ENCODE results near the gene HCFC1. TPM values are rescaled to one million over a fixed set of nuclear protein-coding genes. Genes with fewer than 3 reads are reported as not detected.

The HCFC1 gene
- total RNA-seq, 2 experiments from 2014 or later = 90.4 to 93.0 TPM

DNA sequence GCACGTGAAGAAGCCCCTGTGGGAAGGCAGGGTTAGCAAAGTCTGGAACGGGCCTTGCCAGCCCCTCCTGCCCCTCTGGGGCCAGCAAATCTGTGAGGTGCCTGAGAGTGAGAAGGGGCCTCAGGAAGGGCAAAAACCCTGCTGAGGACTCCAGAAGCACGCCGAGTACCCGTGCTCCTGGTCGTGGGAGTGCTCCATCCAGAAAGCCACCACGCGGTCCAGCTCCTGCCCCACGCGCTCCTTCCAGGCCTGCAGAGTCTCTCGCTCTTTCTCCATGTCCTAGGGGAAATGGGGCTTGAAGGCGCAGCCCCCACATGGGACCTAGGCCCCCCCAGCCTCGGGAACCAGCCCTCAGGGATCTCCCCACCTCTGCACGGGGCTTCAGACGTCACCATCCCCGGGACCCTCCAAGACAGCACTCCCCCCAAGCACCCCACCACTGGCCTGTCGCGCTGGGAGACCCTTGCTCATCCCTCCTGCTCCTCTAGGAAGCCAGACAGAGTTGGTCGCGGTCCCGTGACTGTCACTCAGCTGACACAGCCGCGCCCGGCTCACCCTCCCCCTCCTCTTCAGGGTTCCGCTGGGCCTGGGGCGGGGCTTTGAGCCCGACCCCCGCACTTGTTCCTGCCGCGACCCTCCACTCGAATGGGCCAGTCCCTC, 27.3 kb downstream of the HCFC1 start, which contains the start of gene RENBP:
TSS of gene RENBP (minus strand) at position 504 of the 660 bp plus-strand sequence. CDS start at position 471, 33 bp downstream.
- H3K36me3 Mint-ChIP-seq = peaks cover 2% of the 10 kb centered on the region
- no peaks in the 10 kb centered on the region for H3K27me3 Mint-ChIP-seq
- intact Hi-C loops (cut with micrococcal nuclease) = no loop called here
- peaks cover 11% of the 10 kb centered on the region for H3K4me1 Mint-ChIP-seq (ENCODE audit: low read depth)
- no peaks in the 10 kb centered on the region for H3K9me3 Mint-ChIP-seq
- peak within 1 kb of the TSS; percentile 69 for H3K27ac Mint-ChIP-seq
- peak within 1 kb of the TSS; percentile 75 for H3K4me3 Mint-ChIP-seq
- POLR2A ChIA-PET = interaction anchor here (0.5 to 3.9 kb wide), 3 partner anchors 16 to 189 kb away, joined by 3 to 21 read pairs (median 4); partner anchors contain the start of gene ARHGAP4
- DNase-seq = peak; percentile 62
- CTCF ChIA-PET = interaction anchor here (5.5 kb wide), 1 partner anchor 13 kb away, joined by 93 read pairs; the partner anchor contains the start of genes ARHGAP4 and NAA10

GRCh38 chrX:153941336-153942252, 30.0 kb downstream of the HCFC1 start:
- Mint-ChIP-seq H3K36me3 (no peaks in the 10 kb centered on the region), H3K27ac (no peak overlapping the region), H3K9me3 (no peaks in the 10 kb centered on the region), H3K27me3 (no peaks in the 10 kb centered on the region), H3K4me3 (no peak overlapping the region), H3K4me1 (ENCODE audit: low read depth) (peaks cover 14% of the 10 kb centered on the region)
- ChIA-PET CTCF (no interaction called here), POLR2A (no interaction called here)
- intact Hi-C loops (cut with micrococcal nuclease) = no loop called here
- no peak for DNase-seq

DNA sequence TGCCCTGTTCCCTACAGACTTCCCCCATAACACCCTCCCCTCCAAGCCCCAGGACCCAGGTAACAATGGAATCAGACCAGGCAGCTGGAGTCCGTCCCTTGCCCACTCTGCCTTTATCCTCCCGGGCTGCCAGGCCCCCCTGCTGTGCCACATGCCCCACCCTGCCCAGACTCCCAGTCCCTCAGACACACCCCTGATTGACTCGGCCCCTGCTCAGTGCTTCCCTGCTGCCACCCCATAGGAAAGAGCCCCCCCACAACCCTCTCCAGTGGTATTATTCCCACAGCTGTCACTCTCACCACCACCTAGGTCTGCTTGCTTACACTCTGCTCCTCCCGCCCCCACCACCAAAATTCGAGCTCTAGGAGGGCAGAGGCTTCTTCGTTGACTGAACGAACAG, 32.0 kb downstream of the HCFC1 start:
- intact Hi-C loops (cut with micrococcal nuclease) = loop anchor here (10.0 kb wide), 1 partner anchor 465 kb away; the partner anchor contains the start of gene HAUS7
- Mint-ChIP-seq H3K4me1 (ENCODE audit: low read depth) (peaks cover 20% of the 10 kb centered on the region), H3K27me3 (no peaks in the 10 kb centered on the region), H3K36me3 (no peaks in the 10 kb centered on the region), H3K4me3 (no peak overlapping the region), H3K27ac (no peak overlapping the region), H3K9me3 (no peaks in the 10 kb centered on the region)
- POLR2A ChIA-PET = interaction anchor here (0.9 kb wide), 1 partner anchor 12 kb away, joined by 3 read pairs; no protein-coding TSS in a partner anchor
- DNase-seq = no peak
- CTCF ChIA-PET = no interaction called here

DNA sequence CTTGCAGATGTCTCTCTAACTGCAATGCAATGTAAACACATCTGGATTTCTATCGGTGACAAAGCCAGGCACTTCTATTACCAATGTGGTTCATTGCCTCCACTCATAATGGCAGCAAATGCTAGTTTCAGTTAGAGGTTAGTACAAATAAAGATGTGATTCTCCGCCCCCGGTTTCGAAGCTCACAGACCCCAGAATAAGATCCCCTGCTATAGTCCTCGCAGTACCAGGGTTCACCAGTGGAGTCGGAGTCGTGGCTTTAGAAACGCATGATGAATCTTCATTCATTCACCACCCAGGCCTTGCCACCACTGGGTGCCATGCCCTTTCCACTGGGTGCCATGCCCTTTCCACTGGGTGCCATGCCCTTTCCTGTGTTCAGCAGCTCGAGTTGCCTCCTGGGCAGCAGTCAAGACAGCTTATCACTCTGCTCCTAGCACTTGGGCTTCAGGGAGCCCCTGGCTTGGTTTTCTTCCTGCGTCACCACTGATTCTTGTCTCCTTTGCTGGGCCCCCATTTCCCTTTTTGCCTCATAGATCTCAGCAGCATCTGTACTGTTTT, 33.3 kb downstream of the HCFC1 start:
- Mint-ChIP-seq H3K27me3 (no peaks in the 10 kb centered on the region), H3K4me3 (no peak overlapping the region), H3K27ac (no peak overlapping the region), H3K36me3 (peaks cover 4% of the 10 kb centered on the region), H3K9me3 (no peaks in the 10 kb centered on the region), H3K4me1 (ENCODE audit: low read depth) (peaks cover 19% of the 10 kb centered on the region)
- no peak for DNase-seq
- intact Hi-C loops (cut with micrococcal nuclease) = loop anchor here (10.0 kb wide), 1 partner anchor 464 kb away; the partner anchor contains the start of gene HAUS7
- ChIA-PET CTCF (interaction anchor here (1.0 to 2.1 kb wide), 2 partner anchors 9 to 30 kb away, joined by 5 to 6 read pairs; no protein-coding TSS in a partner anchor), POLR2A (no interaction called here)

DNA sequence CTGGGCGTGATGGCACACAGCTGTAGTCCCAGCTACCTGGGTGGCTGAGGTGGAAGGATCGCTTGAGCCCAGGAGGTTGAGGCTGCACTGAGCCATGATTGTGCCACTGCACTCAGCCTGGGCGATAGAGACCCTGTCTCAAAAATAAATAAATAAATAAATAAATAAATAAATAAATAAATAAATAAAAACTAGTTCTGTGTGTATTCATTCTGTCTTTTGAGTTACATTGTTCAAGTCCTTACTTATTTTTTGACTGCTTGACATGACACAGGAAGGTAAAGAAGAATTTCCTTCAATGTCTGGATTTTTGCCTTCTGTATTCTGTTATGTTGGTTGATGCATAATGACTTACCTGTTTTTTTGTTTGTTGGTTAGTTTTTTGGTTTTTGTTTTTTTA, 34.6 kb downstream of the HCFC1 start:
- Mint-ChIP-seq H3K9me3 (no peaks in the 10 kb centered on the region), H3K4me3 (no peak overlapping the region), H3K36me3 (peaks cover 4% of the 10 kb centered on the region), H3K4me1 (ENCODE audit: low read depth) (peaks cover 24% of the 10 kb centered on the region), H3K27me3 (no peaks in the 10 kb centered on the region), H3K27ac (no peak overlapping the region)
- ChIA-PET POLR2A (no interaction called here), CTCF (interaction anchor here (2.1 to 13.4 kb wide), 2 partner anchors 10 to 32 kb away, joined by 6 to 93 read pairs; partner anchors contain the start of gene RENBP)
- intact Hi-C loops (cut with micrococcal nuclease) = loop anchor here (10.0 kb wide), 1 partner anchor 462 kb away; the partner anchor contains the start of gene HAUS7
- DNase-seq = no peak

GRCh38 chrX:153935326-153935851, 36.2 kb downstream of the HCFC1 start:
- no peaks in the 10 kb centered on the region for H3K27me3 Mint-ChIP-seq
- H3K27ac Mint-ChIP-seq = peak overlapping the region; percentile 20
- intact Hi-C loops (cut with micrococcal nuclease) = loop anchor here (1.0 to 10.0 kb wide), 2 partner anchors 12 to 461 kb away; partner anchors contain the start of gene HAUS7
- CTCF ChIA-PET = interaction anchor here (1.2 to 13.4 kb wide), 3 partner anchors 10 to 12 kb away, joined by 3 to 93 read pairs (median 11); partner anchors contain the start of genes ARHGAP4 and RENBP
- DNase-seq = no peak
- H3K36me3 Mint-ChIP-seq = peaks cover 7% of the 10 kb centered on the region
- peak overlapping the region; percentile 66 for H3K4me3 Mint-ChIP-seq
- POLR2A ChIA-PET = interaction anchor here (1.0 to 2.0 kb wide), 2 partner anchors 10 to 12 kb away, joined by 3 to 7 read pairs; partner anchors contain the start of gene ARHGAP4
- H3K9me3 Mint-ChIP-seq = no peaks in the 10 kb centered on the region
- peaks cover 31% of the 10 kb centered on the region for H3K4me1 Mint-ChIP-seq (ENCODE audit: low read depth)

GRCh38 chrX:153934762-153935325, 36.8 kb downstream of the HCFC1 start, which contains the start of gene NAA10:
TSS of gene NAA10 (minus strand) at chrX:153935037. CDS start at chrX:153934904, 133 bp downstream.
- ChIA-PET CTCF (interaction anchor here (1.3 to 13.4 kb wide), 3 partner anchors 10 to 12 kb away, joined by 3 to 93 read pairs (median 11); partner anchors contain the start of genes ARHGAP4 and RENBP), POLR2A (interaction anchor here (2.0 kb wide), 1 partner anchor 10 kb away, joined by 7 read pairs; the partner anchor contains the start of gene ARHGAP4)
- Mint-ChIP-seq H3K4me1 (ENCODE audit: low read depth) (peaks cover 32% of the 10 kb centered on the region), H3K36me3 (peaks cover 7% of the 10 kb centered on the region), H3K27me3 (no peaks in the 10 kb centered on the region), H3K9me3 (no peaks in the 10 kb centered on the region), H3K4me3 (peak within 1 kb of the TSS; percentile 88), H3K27ac (peak within 1 kb of the TSS; percentile 74)
- DNase-seq = peak; percentile 73
- intact Hi-C loops (cut with micrococcal nuclease) = loop anchor here (1.0 to 10.0 kb wide), 2 partner anchors 12 to 460 kb away; partner anchors contain the start of gene HAUS7

DNA sequence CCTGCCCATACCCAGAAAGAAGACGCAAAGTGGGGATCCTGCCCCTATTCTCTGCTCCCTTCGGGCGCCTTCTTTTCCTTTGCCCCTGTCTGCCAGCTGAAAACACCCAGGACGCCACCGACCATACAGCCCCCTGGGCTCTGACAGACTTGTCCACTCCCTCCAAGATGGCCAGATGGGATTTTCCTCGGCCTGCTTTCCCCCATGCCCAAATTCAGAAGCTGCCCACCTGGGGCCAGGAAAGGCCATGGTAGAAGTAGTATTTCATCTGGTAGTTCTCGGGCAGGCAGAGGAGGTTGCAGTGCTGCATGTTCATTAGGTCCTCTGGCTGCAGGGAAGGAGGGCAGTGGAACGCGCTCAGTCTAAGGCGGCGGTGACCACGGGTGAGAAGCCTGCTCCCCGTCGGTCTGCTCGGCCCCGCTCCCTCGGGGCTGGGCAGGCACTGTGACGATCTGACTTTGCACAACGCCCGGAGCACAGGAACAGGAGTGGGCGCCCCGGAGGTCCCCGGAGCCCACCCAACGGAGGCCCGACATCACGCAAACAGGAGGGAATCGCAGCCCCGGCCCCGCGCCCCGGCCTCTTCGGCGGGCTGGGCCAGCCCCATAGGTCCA, 37.4 kb downstream of the HCFC1 start:
- no peaks in the 10 kb centered on the region for H3K9me3 Mint-ChIP-seq
- H3K4me3 Mint-ChIP-seq = peak overlapping the region; percentile 88
- ChIA-PET CTCF (interaction anchor here (1.3 to 13.4 kb wide), 3 partner anchors 9 to 13 kb away, joined by 3 to 93 read pairs (median 11); partner anchors contain the start of genes ARHGAP4 and RENBP), POLR2A (interaction anchor here (2.0 kb wide), 1 partner anchor 9 kb away, joined by 7 read pairs; the partner anchor contains the start of gene ARHGAP4)
- no peak for DNase-seq
- no peaks in the 10 kb centered on the region for H3K27me3 Mint-ChIP-seq
- peak overlapping the region; percentile 74 for H3K27ac Mint-ChIP-seq
- H3K36me3 Mint-ChIP-seq = peaks cover 7% of the 10 kb centered on the region
- peaks cover 34% of the 10 kb centered on the region for H3K4me1 Mint-ChIP-seq (ENCODE audit: low read depth)
- intact Hi-C loops (cut with micrococcal nuclease) = loop anchor here (10.0 kb wide), 1 partner anchor 459 kb away; the partner anchor contains the start of gene HAUS7

DNA sequence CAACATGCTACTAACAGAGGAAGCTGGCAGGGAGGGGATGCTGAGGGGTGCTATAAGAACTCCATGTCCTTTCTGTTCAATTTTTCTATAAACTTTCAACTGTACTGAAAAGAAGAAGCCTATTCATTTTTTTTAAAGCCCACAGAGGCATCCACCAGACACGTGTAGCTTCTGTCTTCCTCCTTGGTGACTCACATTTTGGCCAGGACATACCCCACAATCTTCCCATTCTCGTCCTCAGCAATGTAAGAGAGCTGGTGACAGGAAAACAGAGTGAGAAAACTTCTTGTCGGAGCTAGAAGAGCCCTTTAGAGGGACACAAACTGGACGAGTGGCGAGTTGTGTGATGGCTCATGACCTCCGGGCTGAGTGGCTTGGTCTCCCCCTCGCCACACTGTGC, 37.9 kb downstream of the HCFC1 start:
- no peak for DNase-seq
- no peaks in the 10 kb centered on the region for H3K27me3 Mint-ChIP-seq
- H3K36me3 Mint-ChIP-seq = peaks cover 7% of the 10 kb centered on the region
- POLR2A ChIA-PET = interaction anchor here (2.0 kb wide), 1 partner anchor 8 kb away, joined by 7 read pairs; the partner anchor contains the start of gene ARHGAP4
- peak overlapping the region; percentile 88 for H3K4me3 Mint-ChIP-seq
- no peaks in the 10 kb centered on the region for H3K9me3 Mint-ChIP-seq
- intact Hi-C loops (cut with micrococcal nuclease) = loop anchor here (10.0 kb wide), 1 partner anchor 459 kb away; the partner anchor contains the start of gene HAUS7
- CTCF ChIA-PET = interaction anchor here (1.3 to 13.4 kb wide), 4 partner anchors 8 to 33 kb away, joined by 3 to 93 read pairs (median 8); partner anchors contain the start of genes ARHGAP4 and RENBP
- peaks cover 38% of the 10 kb centered on the region for H3K4me1 Mint-ChIP-seq (ENCODE audit: low read depth)
- peak overlapping the region; percentile 74 for H3K27ac Mint-ChIP-seq

Measured in activated CD4-positive, alpha-beta memory T cell treated with anti-CD3 and anti-CD28 coated beads for 36 hours (primary cell).